ENCODE results near the gene ZBTB44.

Gene ZBTB44

GRCh38 chr11:130192845-130193267 lies 121.9 kb downstream of the ZBTB44 start:
- Mint-ChIP-seq H3K4me1 (ENCODE audit: low read depth) (no peaks in the 10 kb centered on the region), H3K4me3 (no peak overlapping the region), H3K27ac (no peak overlapping the region), H3K9me3 (no peaks in the 10 kb centered on the region), H3K27me3 (no peaks in the 10 kb centered on the region), H3K36me3 (ENCODE audit: low read depth) (no peaks in the 10 kb centered on the region)

GRCh38 chr11:130191896-130192295 lies 122.8 kb downstream of the ZBTB44 start:
- H3K27me3 Mint-ChIP-seq = no peaks in the 10 kb centered on the region
- no peaks in the 10 kb centered on the region for H3K9me3 Mint-ChIP-seq
- no peak overlapping the region for H3K27ac Mint-ChIP-seq
- no peaks in the 10 kb centered on the region for H3K36me3 Mint-ChIP-seq (ENCODE audit: low read depth)
- H3K4me3 Mint-ChIP-seq = no peak overlapping the region
- no peaks in the 10 kb centered on the region for H3K4me1 Mint-ChIP-seq (ENCODE audit: low read depth)

- Mint-ChIP-seq H3K36me3 (ENCODE audit: low read depth) (no peaks in the 10 kb centered on the region), H3K4me3 (no peak overlapping the region), H3K27me3 (no peaks in the 10 kb centered on the region), H3K9me3 (no peaks in the 10 kb centered on the region), H3K4me1 (ENCODE audit: low read depth) (no peaks in the 10 kb centered on the region), H3K27ac (no peak overlapping the region)
Measured at GRCh38 chr11:130190371-130190881, 124.3 kb downstream of the ZBTB44 start.

GRCh38 chr11:130189492-130190210 lies 125.1 kb downstream of the ZBTB44 start:
- Mint-ChIP-seq H3K27ac (no peak overlapping the region), H3K4me3 (no peak overlapping the region), H3K36me3 (ENCODE audit: low read depth) (no peaks in the 10 kb centered on the region), H3K4me1 (ENCODE audit: low read depth) (no peaks in the 10 kb centered on the region), H3K27me3 (peaks cover 5% of the 10 kb centered on the region), H3K9me3 (no peaks in the 10 kb centered on the region)

- H3K36me3 Mint-ChIP-seq (ENCODE audit: low read depth) = no peaks in the 10 kb centered on the region
- no peaks in the 10 kb centered on the region for H3K9me3 Mint-ChIP-seq
- peaks cover 9% of the 10 kb centered on the region for H3K27me3 Mint-ChIP-seq
- no peaks in the 10 kb centered on the region for H3K4me1 Mint-ChIP-seq (ENCODE audit: low read depth)
- H3K27ac Mint-ChIP-seq = no peak overlapping the region
- no peak overlapping the region for H3K4me3 Mint-ChIP-seq
Measured at GRCh38 chr11:130188585-130189347, 126.0 kb downstream of the ZBTB44 start.

- Mint-ChIP-seq H3K9me3 (no peaks in the 10 kb centered on the region), H3K27ac (no peak overlapping the region), H3K36me3 (ENCODE audit: low read depth) (no peaks in the 10 kb centered on the region), H3K27me3 (peaks cover 9% of the 10 kb centered on the region), H3K4me1 (ENCODE audit: low read depth) (no peaks in the 10 kb centered on the region), H3K4me3 (no peak overlapping the region)
Measured at GRCh38 chr11:130188047-130188446, 126.7 kb downstream of the ZBTB44 start.

GRCh38 chr11:130187096-130187495 lies 127.6 kb downstream of the ZBTB44 start:
- no peak overlapping the region for H3K4me3 Mint-ChIP-seq
- no peaks in the 10 kb centered on the region for H3K36me3 Mint-ChIP-seq (ENCODE audit: low read depth)
- no peak overlapping the region for H3K27ac Mint-ChIP-seq
- no peaks in the 10 kb centered on the region for H3K4me1 Mint-ChIP-seq (ENCODE audit: low read depth)
- peaks cover 9% of the 10 kb centered on the region for H3K27me3 Mint-ChIP-seq
- no peaks in the 10 kb centered on the region for H3K9me3 Mint-ChIP-seq

- Mint-ChIP-seq H3K27me3 (peaks cover 9% of the 10 kb centered on the region), H3K4me1 (ENCODE audit: low read depth) (peaks cover 13% of the 10 kb centered on the region), H3K4me3 (no peak overlapping the region), H3K27ac (no peak overlapping the region), H3K36me3 (ENCODE audit: low read depth) (no peaks in the 10 kb centered on the region), H3K9me3 (no peaks in the 10 kb centered on the region)
Measured at GRCh38 chr11:130183878-130184610, 130.7 kb downstream of the ZBTB44 start.

GRCh38 chr11:130181295-130182272 lies 133.1 kb downstream of the ZBTB44 start:
- no peak overlapping the region for H3K4me3 Mint-ChIP-seq
- H3K27me3 Mint-ChIP-seq = peaks cover 9% of the 10 kb centered on the region
- H3K36me3 Mint-ChIP-seq (ENCODE audit: low read depth) = no peaks in the 10 kb centered on the region
- no peak overlapping the region for H3K27ac Mint-ChIP-seq
- H3K9me3 Mint-ChIP-seq = no peaks in the 10 kb centered on the region
- peaks cover 13% of the 10 kb centered on the region for H3K4me1 Mint-ChIP-seq (ENCODE audit: low read depth)

GRCh38 chr11:130180896-130181294 lies 133.8 kb downstream of the ZBTB44 start:
- peaks cover 9% of the 10 kb centered on the region for H3K27me3 Mint-ChIP-seq
- no peaks in the 10 kb centered on the region for H3K36me3 Mint-ChIP-seq (ENCODE audit: low read depth)
- H3K4me3 Mint-ChIP-seq = no peak overlapping the region
- H3K4me1 Mint-ChIP-seq (ENCODE audit: low read depth) = peaks cover 13% of the 10 kb centered on the region
- H3K9me3 Mint-ChIP-seq = no peaks in the 10 kb centered on the region
- no peak overlapping the region for H3K27ac Mint-ChIP-seq

GRCh38 chr11:130180491-130180890 lies 134.2 kb downstream of the ZBTB44 start:
- Mint-ChIP-seq H3K27me3 (peaks cover 9% of the 10 kb centered on the region), H3K4me3 (no peak overlapping the region), H3K9me3 (no peaks in the 10 kb centered on the region), H3K27ac (no peak overlapping the region), H3K4me1 (ENCODE audit: low read depth) (peaks cover 13% of the 10 kb centered on the region), H3K36me3 (ENCODE audit: low read depth) (no peaks in the 10 kb centered on the region)

GRCh38 chr11:130179396-130180306 lies 135.1 kb downstream of the ZBTB44 start:
- peaks cover 4% of the 10 kb centered on the region for H3K27me3 Mint-ChIP-seq
- H3K9me3 Mint-ChIP-seq = no peaks in the 10 kb centered on the region
- peaks cover 13% of the 10 kb centered on the region for H3K4me1 Mint-ChIP-seq (ENCODE audit: low read depth)
- no peaks in the 10 kb centered on the region for H3K36me3 Mint-ChIP-seq (ENCODE audit: low read depth)
- H3K27ac Mint-ChIP-seq = no peak overlapping the region
- no peak overlapping the region for H3K4me3 Mint-ChIP-seq
